ENCODE data around the gene C6orf47. TPM values are rescaled to one million over a fixed set of nuclear protein-coding genes. Genes with fewer than 3 reads are reported as not detected.

Gene C6orf47
- polyA plus RNA-seq, 3 donors: 17.3 to 22.9 (median 18.4) TPM

DNA sequence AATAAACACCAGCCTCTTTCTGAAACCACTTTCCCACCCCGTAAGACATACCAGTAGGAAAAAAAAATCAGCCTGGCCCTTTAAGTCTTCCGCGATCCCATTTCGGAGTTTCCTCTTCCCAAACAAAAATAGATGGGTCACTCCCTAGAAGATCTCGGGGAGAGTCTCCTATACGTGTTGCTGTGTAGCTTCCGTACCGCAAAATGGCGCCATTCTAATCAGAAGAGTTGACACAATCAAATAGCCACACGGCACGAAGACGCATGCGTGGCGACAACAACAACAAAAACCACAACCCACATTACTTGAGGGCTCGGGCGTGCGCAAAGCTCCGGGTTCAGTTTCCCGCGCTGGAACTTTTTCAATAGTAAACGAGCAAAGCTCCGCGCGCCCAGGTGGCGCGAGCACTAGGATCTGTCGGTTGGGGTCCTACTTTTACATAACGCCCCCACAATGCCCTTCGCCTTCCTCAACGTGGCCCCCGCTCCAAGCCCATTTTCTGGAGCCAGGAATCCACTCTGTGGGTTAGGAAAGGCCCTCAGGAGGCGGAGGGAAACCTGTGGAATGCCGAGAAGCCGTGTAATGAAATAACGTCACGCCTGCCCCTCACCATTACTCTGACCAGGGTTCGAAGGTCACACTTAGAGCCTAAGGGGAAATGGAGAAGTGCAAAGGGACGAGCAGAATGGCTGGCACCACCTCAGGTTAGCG, 4.4 kb upstream of the C6orf47 start, which contains the start of gene GPANK1:
Gene GPANK1 (minus strand): TSS at position 208 of the 711 bp plus-strand sequence. CDS start 519 bp downstream, outside the sequence.
- peak; percentile 82 to 96 (median 91) for DNase-seq (ENCODE audit: extremely low read depth in 1 of 11, low read depth in 9 of 11, low spot score in 4 of 11)

DNA sequence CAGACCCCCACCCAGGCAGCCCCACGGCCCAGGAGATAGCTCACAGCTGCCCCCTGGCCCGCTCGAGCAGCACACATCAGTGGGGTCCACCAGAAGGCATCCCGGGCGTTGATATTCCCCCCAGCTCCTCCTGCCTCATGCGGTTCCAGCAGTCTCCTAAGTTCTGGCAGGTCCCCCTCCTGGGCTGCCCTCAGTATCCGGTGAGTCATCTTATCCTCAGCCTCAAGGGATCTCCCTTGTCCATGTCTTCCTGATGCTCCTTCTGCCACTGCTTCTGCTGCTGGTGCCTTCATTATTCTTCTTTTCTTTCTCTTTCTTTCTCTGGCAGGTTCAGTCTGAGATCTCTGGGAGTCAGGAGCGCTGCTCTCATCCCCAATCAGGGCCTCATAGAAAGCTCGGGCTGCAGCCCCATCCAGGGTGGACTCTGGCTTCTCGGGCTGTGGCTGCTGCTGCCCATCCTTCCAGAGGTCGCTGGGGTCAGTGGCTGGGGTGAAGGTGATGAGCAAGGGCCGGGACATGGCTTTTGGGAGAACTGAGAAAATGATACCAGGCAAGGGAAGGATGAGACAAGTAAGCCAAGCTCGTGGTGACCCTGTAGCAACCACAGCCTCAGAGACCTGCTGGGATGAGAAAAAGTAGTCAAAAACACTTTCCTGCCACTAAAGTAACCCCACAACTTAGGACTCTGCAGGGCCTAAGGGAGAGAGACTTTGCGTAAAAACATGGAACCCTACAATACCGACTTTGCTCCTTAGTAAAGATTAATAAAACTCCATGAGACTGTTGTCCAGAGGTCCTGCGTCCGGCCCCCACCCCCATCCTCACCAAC, 3.6 kb upstream of the C6orf47 start:
- DNase-seq (ENCODE audit: extremely low read depth in 1 of 11, low read depth in 9 of 11, low spot score in 4 of 11): no peak

- DNase-seq (ENCODE audit: extremely low read depth in 1 of 11, low read depth in 9 of 11, low spot score in 4 of 11): no peak
These were observed 2.8 kb upstream of the C6orf47 start for GRCh38 chr6:31663126-31663960.

DNA sequence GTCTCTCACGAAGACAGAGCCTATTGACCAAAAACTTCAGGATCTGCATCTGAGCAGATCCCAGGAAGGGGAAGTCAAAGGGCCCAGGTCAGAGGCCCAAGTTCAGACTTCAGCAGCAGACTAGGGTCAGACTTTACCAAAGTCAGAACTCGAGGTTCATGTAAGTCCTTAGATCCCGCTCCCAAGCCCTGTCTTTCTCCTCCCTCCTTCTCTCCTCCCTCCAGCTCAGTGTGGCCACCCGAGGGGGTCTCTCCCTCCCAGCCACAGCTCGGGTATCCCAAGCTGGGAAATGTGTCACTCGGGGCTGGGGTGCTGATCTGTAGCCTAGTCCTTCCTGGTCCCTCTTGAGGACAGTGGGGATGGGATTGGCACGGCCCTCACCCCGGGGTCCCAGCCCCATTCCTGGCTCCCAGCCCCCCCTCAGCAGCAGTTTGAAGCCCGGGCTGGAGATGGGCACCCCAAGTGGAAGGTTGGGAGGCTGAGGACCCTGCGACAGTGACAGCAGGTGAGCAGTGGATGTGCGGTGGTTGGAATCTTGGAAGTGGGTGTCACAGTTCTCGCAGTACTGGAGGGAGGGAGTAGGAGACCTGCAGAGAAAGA, 1.6 kb upstream of the C6orf47 start:
- no peak for DNase-seq (ENCODE audit: extremely low read depth in 1 of 11, low read depth in 9 of 11, low spot score in 4 of 11)

DNA sequence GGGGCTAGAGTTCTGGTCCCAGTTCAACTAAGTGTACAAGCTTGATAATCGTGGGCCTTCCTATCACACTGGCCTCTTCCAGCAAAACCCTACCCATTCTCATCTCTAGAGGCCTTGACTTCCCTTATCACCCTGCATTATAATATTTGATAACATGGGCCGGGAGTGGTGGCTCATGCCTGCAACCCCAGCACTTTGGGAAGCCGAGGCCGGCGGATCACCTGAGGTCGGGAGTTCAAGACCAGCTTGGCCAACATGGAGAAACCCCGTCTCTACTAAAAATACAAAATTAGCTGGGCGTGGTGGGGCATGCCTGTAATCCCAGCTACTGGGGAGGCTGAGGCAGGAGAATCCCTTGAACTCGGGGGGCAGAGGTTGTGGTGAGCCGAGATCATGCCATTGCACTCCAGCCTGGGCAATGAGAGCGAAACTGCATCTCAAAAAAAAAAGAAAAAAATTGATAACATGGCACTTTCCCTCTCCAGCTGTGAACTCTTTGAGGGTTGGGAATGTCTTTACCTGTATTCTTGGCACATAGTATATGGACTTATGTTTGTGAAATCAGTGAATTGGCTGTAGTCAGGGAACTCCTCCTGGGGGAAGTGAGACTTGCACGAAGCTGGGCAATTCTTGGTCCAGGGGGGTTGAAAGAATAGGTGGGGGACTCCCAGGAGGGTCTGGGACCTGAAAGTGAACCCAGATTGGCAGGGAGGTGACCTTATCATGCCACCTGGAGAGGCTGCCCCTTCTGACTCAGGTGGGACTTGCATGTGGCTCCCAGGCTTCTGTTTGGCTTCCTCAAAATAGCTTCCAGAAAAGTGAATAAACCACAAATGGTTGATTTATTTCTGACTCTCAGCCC, 915 bp upstream of the C6orf47 start:
- DNase-seq (ENCODE audit: extremely low read depth in 1 of 11, low read depth in 9 of 11, low spot score in 4 of 11): no peak

- no peak for DNase-seq (ENCODE audit: extremely low read depth in 1 of 11, low read depth in 9 of 11, low spot score in 4 of 11)
These were observed 763 bp downstream of the C6orf47 start for GRCh38 chr6:31659649-31660380.

- no peak for DNase-seq (ENCODE audit: extremely low read depth in 1 of 11, low read depth in 9 of 11, low spot score in 4 of 11)
These were observed 1.5 kb downstream of the C6orf47 start for GRCh38 chr6:31658983-31659648.

- no peak for DNase-seq (ENCODE audit: extremely low read depth in 1 of 11, low read depth in 9 of 11, low spot score in 4 of 11)
These were observed 2.4 kb downstream of the C6orf47 start for GRCh38 chr6:31658158-31658688.

DNA sequence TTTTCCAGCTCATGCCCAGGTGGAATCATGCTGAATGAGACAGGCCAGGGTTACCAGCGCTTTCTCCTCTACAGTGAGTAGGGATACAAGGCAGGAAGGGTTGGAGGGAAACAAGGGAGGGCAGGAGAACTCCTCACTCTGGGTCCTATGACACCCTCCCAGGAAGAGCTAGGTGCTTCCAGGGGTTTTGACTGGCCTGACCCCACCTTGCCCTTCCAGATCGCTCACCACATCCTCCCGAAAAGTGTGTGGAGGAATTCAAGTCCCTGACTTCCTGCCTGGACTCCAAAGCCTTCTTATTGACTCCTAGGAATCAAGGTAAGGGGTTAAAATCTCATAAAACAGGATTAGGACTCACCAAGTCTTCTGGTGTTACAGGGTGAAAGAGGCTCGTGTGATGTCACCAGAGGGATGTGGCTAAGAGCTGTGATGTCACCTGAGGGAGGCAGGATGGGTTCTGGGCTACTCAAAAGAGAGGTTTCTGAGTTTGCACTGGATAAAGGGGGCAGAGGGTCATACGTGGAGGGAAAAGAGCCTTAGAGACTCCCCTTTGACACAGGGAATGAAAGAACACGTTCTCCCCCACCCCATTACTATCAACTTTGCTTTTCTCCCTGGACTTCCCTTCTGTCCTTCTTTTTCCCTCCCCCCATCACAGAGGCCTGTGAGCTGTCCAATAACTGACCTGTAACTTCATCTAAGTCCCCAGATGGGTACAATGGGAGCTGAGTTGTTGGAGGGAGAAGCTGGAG, 3.0 kb downstream of the C6orf47 start:
- no peak for DNase-seq (ENCODE audit: extremely low read depth in 1 of 11, low read depth in 9 of 11, low spot score in 4 of 11)

GRCh38 chr6:31655349-31656237, 5.0 kb downstream of the C6orf47 start, which contains the start of gene APOM:
APOM (plus strand) TSS chr6:31655894; CDS start chr6:31655967, 73 bp downstream.
- no peak for DNase-seq (ENCODE audit: extremely low read depth in 1 of 11, low read depth in 9 of 11, low spot score in 4 of 11)

- no peak for DNase-seq (ENCODE audit: extremely low read depth in 1 of 11, low read depth in 9 of 11, low spot score in 4 of 11)
These were observed 5.8 kb downstream of the C6orf47 start for GRCh38 chr6:31654574-31655348.

DNA sequence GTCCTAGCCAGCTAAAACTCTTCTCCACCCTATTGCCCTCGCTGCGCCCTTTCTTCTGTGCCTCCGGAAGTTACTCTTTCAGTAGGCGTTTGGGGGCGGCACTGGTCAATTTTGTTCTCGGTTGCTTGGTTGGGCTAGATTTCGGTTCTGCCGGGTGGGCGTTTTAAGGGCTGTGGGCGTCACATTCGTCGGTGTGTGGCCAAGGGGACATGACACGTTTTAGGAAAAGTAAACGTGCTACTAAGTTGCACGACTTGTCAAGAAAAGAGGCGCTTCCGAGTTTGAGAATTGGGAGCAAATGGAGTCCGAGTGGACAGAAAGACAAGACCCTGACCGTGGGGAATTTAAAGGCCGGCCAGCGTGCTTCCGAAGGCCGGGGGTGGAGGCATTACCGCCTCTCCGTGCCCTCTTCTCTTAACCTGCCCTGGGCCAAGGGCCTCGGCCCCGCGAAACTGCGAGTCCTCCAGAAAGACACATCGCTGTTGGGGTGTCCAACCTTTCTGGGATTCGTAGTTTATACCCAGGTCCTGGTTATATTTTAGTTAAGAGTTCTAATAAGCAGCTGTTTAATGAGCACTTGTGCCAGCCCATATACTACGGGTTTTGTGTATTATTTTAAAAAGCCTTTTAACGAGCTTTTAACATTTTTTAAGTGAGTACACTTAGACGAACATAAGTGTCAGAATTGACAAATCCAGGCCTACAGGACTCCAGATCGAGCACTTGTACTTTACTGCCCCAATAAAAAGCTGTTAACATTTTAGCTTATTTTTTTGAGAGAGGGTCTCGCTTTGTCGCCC, 7.5 kb downstream of the C6orf47 start:
- DNase-seq (ENCODE audit: extremely low read depth in 1 of 11, low read depth in 9 of 11, low spot score in 4 of 11): peak in 6 of 11 donors; percentile 84 to 94 (median 93)

DNA sequence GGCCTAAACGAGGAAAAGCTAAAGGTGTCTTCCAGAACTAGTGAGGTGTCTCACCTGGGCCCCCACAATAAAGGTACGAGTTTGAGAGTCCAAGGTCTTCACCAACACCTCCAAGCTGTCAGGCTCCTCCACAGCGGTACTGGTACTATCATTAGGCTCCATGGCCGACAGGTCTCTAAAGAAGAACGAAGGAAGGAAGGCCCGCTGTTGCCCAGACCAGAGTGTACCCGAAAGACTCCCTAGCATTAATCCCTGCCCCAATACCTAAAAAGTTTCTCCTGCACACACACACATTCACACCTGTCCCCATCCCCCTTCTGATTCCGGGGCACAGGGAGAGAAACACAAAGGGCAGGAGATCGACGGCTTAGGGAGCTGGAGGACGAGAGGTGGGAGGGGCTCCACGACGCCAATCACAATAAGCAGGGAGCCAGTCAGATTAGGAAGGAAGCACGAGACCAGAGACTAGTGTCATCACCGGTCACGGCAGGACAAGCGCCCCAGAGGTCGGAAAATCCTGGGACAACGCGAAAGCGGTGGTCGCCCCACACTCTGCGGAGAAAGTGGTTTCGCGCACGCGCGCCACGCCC, 8.9 kb downstream of the C6orf47 start:
- peak in 8 of 11 donors; percentile 42 to 77 (median 60) for DNase-seq (ENCODE audit: extremely low read depth in 1 of 11, low read depth in 9 of 11, low spot score in 4 of 11)
